Measurements from ENCODE around the gene ELF1. TPM values are rescaled to one million over a fixed set of nuclear protein-coding genes. Genes with fewer than 3 reads are reported as not detected.
A peak's percentile ranks its signal among the peaks of the same experiment; 100 is the strongest.

The ELF1 gene
- total RNA-seq, 2 donors from 2014 or later = 108 to 123 TPM

- peaks cover 11% of the 10 kb centered on the region for H3K4me1 ChIP-seq (replicated peaks)
- DNase-seq (ENCODE audit: low spot score) = no peak
- TF ChIP-seq POLR2AphosphoS5 (IDR thresholded peaks at IDR 0.05) (no peak), CTCF (IDR thresholded peaks at IDR 0.05) (no peak), POLR2A (IDR thresholded peaks at IDR 0.05) (no peak)
- 74% methylated on average over 2 of the region's 2 CpGs for WGBS
- no peaks in the 10 kb centered on the region for H3K9me3 ChIP-seq
- no peak overlapping the region for H3K27ac ChIP-seq
- no peaks in the 10 kb centered on the region for H3K27me3 ChIP-seq (replicated peaks; ENCODE audit: insufficient read depth)
- intact Hi-C loops (cut with DNase I) = no loop called here
- no peak overlapping the region for H3K4me3 ChIP-seq
- H3K36me3 ChIP-seq = no peaks in the 10 kb centered on the region
These were observed 31.4 kb downstream of the ELF1 start for GRCh38 chr13:40987606-40988280.

DNA sequence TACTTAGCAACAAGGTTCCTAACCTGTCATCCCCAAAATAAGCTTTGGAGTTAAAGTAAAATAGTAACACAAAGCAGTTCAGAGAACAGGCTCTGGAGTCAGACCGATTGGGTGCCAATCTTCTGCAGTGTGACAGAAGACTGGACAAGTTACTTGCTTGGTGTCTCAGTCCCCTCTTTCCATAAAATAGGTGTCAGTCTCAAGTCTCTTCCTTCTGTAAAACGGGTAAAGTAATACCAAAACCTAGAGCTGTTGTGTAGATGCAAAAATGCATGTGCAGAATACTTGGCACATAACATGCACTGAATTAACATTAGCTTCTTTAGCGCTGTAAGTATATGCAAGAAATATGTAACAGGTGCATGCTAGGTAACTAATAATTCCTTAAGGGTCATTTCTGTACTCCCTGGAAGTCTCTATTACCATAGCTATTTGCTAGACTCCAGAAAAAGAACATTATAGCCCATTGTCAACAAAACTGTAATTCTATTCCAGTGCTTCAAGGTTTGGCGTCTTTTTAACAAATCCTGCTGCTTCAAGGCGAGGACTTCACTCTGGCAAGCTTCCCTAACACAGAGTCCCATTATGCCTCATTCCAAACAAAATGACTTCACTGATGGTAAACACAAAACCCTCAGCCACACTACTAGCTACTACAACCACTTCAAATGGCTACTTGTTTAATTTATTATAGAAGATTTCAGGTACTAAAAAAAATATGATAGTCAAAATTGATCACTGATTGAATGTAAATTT lies 32.8 kb downstream of the ELF1 start:
- no peaks in the 10 kb centered on the region for H3K9me3 ChIP-seq
- WGBS = 20% methylated on average over 5 of the region's 5 CpGs
- peak overlapping the region; percentile 63 to 78 for H3K27ac ChIP-seq
- no peak for DNase-seq (ENCODE audit: low spot score)
- H3K4me3 ChIP-seq = no peak overlapping the region
- no peaks in the 10 kb centered on the region for H3K27me3 ChIP-seq (replicated peaks; ENCODE audit: insufficient read depth)
- H3K4me1 ChIP-seq (replicated peaks) = peaks cover 11% of the 10 kb centered on the region
- TF ChIP-seq POLR2AphosphoS5 (IDR thresholded peaks at IDR 0.05) (peak; percentile 23), CTCF (IDR thresholded peaks at IDR 0.05) (no peak)
- no peaks in the 10 kb centered on the region for H3K36me3 ChIP-seq
- intact Hi-C loops (cut with DNase I) = no loop called here

DNA sequence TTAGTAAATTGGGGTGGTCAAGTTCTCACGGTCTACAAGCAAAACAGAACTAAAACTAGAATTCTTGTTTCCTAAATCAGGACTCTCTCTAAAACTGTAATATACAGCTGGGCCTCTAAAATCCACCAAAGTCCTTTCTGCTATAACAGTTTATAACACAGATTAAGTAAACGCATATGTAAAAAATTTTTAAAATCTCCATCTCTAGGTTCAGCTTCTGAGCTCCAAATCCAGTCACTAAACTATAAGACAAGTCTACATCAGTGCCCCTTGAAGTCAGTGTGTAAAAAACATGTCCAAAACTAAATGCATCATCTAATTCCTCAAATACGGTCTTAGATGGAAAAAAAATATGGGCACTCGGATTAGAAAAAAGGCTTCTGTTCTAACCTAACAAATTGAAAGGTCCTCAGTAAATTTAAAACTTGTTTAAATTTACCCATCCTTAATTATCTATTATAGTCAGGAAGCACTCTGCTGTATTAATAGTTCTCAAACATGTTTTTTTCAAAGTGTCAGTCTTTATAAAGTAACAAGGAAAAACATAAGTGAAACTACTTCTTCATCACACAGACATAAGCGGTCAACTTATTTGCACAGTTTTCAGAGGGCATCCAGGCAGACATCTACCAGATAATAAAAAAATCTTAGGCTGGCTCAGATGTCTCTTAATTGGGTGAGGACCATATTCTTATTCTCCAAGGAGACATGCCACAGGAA lies 33.6 kb downstream of the ELF1 start:
- TF ChIP-seq POLR2AphosphoS5 (IDR thresholded peaks at IDR 0.05) (no peak), CTCF (IDR thresholded peaks at IDR 0.05) (no peak), POLR2A (IDR thresholded peaks at IDR 0.05) (no peak)
- no peak for DNase-seq (ENCODE audit: low spot score)
- peaks cover 11% of the 10 kb centered on the region for H3K4me1 ChIP-seq (replicated peaks)
- H3K27ac ChIP-seq = peak overlapping the region; percentile 63 to 78
- no peaks in the 10 kb centered on the region for H3K36me3 ChIP-seq
- intact Hi-C loops (cut with DNase I) = no loop called here
- H3K4me3 ChIP-seq = peak overlapping the region in 1 of 2 donors; percentile 20
- H3K9me3 ChIP-seq = no peaks in the 10 kb centered on the region
- H3K27me3 ChIP-seq (replicated peaks; ENCODE audit: insufficient read depth) = no peaks in the 10 kb centered on the region
- WGBS = 61% methylated on average over 5 of the region's 5 CpGs

GRCh38 chr13:40984668-40985366 lies 34.3 kb downstream of the ELF1 start:
- Histone ChIP-seq H3K4me3 (peak overlapping the region; percentile 2 to 20), H3K27ac (peak overlapping the region; percentile 63 to 78), H3K27me3 (replicated peaks; ENCODE audit: insufficient read depth) (no peaks in the 10 kb centered on the region), H3K4me1 (replicated peaks) (peaks cover 11% of the 10 kb centered on the region), H3K9me3 (no peaks in the 10 kb centered on the region), H3K36me3 (no peaks in the 10 kb centered on the region)
- TF ChIP-seq CTCF (IDR thresholded peaks at IDR 0.05) (no peak), POLR2AphosphoS5 (IDR thresholded peaks at IDR 0.05) (peak; percentile 31)
- WGBS = 14% methylated on average over 3 of the region's 3 CpGs
- intact Hi-C loops (cut with DNase I) = no loop called here
- DNase-seq (ENCODE audit: low spot score) = no peak
